Left lung (tissue), 14 donors: Measurements from ENCODE around the gene TRIM17. TPM values are rescaled to one million over a fixed set of nuclear protein-coding genes. Genes with fewer than 3 reads are reported as not detected.

Experiments used
- ATAC-seq: fragments of 200-7000 bp; cut with Tn5 transposase; one replicate; pipeline ENCODE4 v1.9.1; 2020; ENCODE audit warnings: moderate library complexity
- DNase-seq, 4 donors: peaks; one replicate each; pipeline ENCODE4 v3.0.0-alpha.2; 2013 to 2020
- H3K27ac ChIP-seq, 2 donors: fragments of 200-600 bp; sonication (generic) in 1 of 2; one replicate each; pipeline versions ENCODE4 v1.5.0 to v1.8.0; 2020 to 2021
- H3K27me3 ChIP-seq, 2 donors: fragments of 200-600 bp; sonication (generic) in 1 of 2; one replicate each; pipeline versions ENCODE4 v1.5.0 to v1.8.0; 2020 to 2021
- H3K36me3 ChIP-seq, 2 donors: fragments of 200-600 bp; sonication (generic) in 1 of 2; one replicate each; pipeline versions ENCODE4 v1.5.0 to v1.8.0; 2020 to 2021
- H3K4me1 ChIP-seq, 2 donors: fragments of 200-600 bp; one replicate each; pipeline ENCODE4 v1.8.0; 2021
- H3K4me3 ChIP-seq, 2 donors: fragments of 200-600 bp; sonication (generic) in 1 of 2; one replicate each; pipeline versions ENCODE4 v1.5.0 to v1.8.0; 2020 to 2021; ENCODE audit warnings: mild to moderate bottlenecking in 1 of 2
- H3K9me3 ChIP-seq, 2 donors: fragments of 200-600 bp; sonication (generic) in 1 of 2; one replicate each; pipeline versions ENCODE4 v1.5.0 to v1.8.0; 2020 to 2021
- CTCF ChIP-seq, 2 donors: fragments of 200-600 bp; sonication (generic) in 1 of 2; IDR thresholded peaks; one replicate each; pipeline versions ENCODE4 v1.5.0 to v1.8.0; 2021; ENCODE audit warnings: antibody characterized with exemption in 2 of 2
- intact Hi-C, 2 donors: fragments of 100-400 bp; cut with DNase I; formaldehyde crosslinking; loops; one replicate each; pipeline versions ENCODE4 v1.11.2 to v1.14.2; 2022
- long read RNA-seq, 12 donors: library from polyadenylated mRNA in 2 of 12; unstranded in 2 of 12; transcript quantifications; one replicate each; pipeline ENCODE4 v2.0.0 and lab custom pipeline, GENCODE V29; 2019 to 2026
- polyA plus RNA-seq, 6 donors: library from polyadenylated mRNA; unstranded; fragments of 120-200 nt; gene quantifications; one replicate each; pipeline ENCODE4 v1.2.1, GENCODE V29; 2013; ENCODE audit not compliant: insufficient read length in 6 of 6
- total RNA-seq, 2 donors: library from RNA; stranded (reverse); fragmentation: NEBNext Ultra II Directional; extraction: Animal tissue kit (Norgen Biotek cat#: 25700); gene quantifications; one replicate each; pipeline ENCODE4 v1.2.1, GENCODE V29; 2021
- donor health status: DM: no; HTN: yes; CAD: no.
- donor health status: DM: no; HTN: no; CAD: no.

TRIM17 gene
- total RNA-seq = 1 to 10 TPM; 1.3 to 2.9 TPM
- 1 to 10 TPM; 2.4 to 4.0 (median 3.7) TPM for polyA plus RNA-seq
- long read RNA-seq, donor 1, partial matches to known transcripts = 0 of 1 reads
- long read RNA-seq, donor 1, other reads (novel, unspliced or antisense) = 0 of 1 reads
- long read RNA-seq, donor 2 = 0 reads
- long read RNA-seq, donor 3, partial matches to known transcripts = 0 of 1 reads
- long read RNA-seq, donor 3, other reads (novel, unspliced or antisense) = 0 of 1 reads
- long read RNA-seq, donor 4 = 0 reads
- long read RNA-seq, donor 5 = 0 reads
- long read RNA-seq, donor 6 = 0 reads
- long read RNA-seq, donor 7 = 0 reads
- long read RNA-seq, donor 8 = 0 reads
- long read RNA-seq, donor 9 = 0 reads
- long read RNA-seq, donor 10 = 0 reads
- long read RNA-seq, donor 11 = 0 reads
- long read RNA-seq, donor 12 = 0 reads

- peaks cover 13 to 56% of the 10 kb centered on the region in 2 donors for H3K27me3 ChIP-seq
- peak in 2 of 4 donors; percentile 33 to 43 for DNase-seq
- no peaks in the 10 kb centered on the region for H3K9me3 ChIP-seq
- H3K4me3 ChIP-seq = peak within 1 kb of the TSS; percentile 28 to 33
- H3K36me3 ChIP-seq = no peaks in the 10 kb centered on the region
- TF ChIP-seq CTCF (IDR thresholded peaks at IDR 0.05) = peak; percentile 6 to 33
- intact Hi-C loops = no loop called here
- ATAC-seq = peak; percentile 79
- peaks cover 7 to 18% of the 10 kb centered on the region in 2 donors for H3K4me1 ChIP-seq
- H3K27ac ChIP-seq = no peak within 1 kb of the TSS
These were observed at the start of gene TRIM17 for GRCh38 chr1:228416217-228416933. Gene TRIM17 (minus strand): TSS chr1:228416861. CDS start chr1:228415072, 1,789 bp downstream.

GRCh38 chr1:228465571-228466146 lies 49.0 kb upstream of the TRIM17 start:
- H3K9me3 ChIP-seq = no peaks in the 10 kb centered on the region
- peaks cover 84 to 100% of the 10 kb centered on the region in 2 donors for H3K27me3 ChIP-seq
- DNase-seq (no peak), ATAC-seq (peak; percentile 45)
- intact Hi-C loops = no loop called here
- H3K4me1 ChIP-seq = peaks cover 4 to 14% of the 10 kb centered on the region in 2 donors
- no peak overlapping the region for H3K4me3 ChIP-seq
- no peak overlapping the region for H3K27ac ChIP-seq
- H3K36me3 ChIP-seq = no peaks in the 10 kb centered on the region
- TF ChIP-seq CTCF (IDR thresholded peaks at IDR 0.05) = no peak

- Histone ChIP-seq H3K9me3 (no peaks in the 10 kb centered on the region), H3K4me3 (peak overlapping the region in 1 of 2 donors; percentile 3), H3K27me3 (peaks cover 87 to 100% of the 10 kb centered on the region in 2 donors), H3K36me3 (no peaks in the 10 kb centered on the region), H3K27ac (no peak overlapping the region), H3K4me1 (peaks cover 4 to 14% of the 10 kb centered on the region in 2 donors)
- intact Hi-C loops = no loop called here
- no peak for DNase-seq
- ATAC-seq = no peak
- TF ChIP-seq CTCF (IDR thresholded peaks at IDR 0.05) = no peak
These were observed 48.5 kb upstream of the TRIM17 start for GRCh38 chr1:228465141-228465540.

- intact Hi-C loops = no loop called here
- Histone ChIP-seq H3K27me3 (peaks cover 84 to 100% of the 10 kb centered on the region in 2 donors), H3K36me3 (no peaks in the 10 kb centered on the region), H3K9me3 (no peaks in the 10 kb centered on the region), H3K4me1 (peaks cover 4 to 16% of the 10 kb centered on the region in 2 donors), H3K4me3 (peak overlapping the region in 1 of 2 donors; percentile 3), H3K27ac (no peak overlapping the region)
- no peak for TF ChIP-seq CTCF (IDR thresholded peaks at IDR 0.05)
- ATAC-seq = peak; percentile 78
- peak in 2 of 4 donors; percentile 60 to 70 for DNase-seq
These were observed 47.9 kb upstream of the TRIM17 start for GRCh38 chr1:228464487-228464983.
